Calu3 (cell line): Measurements from ENCODE around the gene FAM131C. TPM values are rescaled to one million over a fixed set of nuclear protein-coding genes. Genes with fewer than 3 reads are reported as not detected.
"Not testable (repeated sequence)": the region's sequence is repeated elsewhere in the genome, so short reads cannot be mapped to it uniquely, and the experiment has no call there.

Source experiments
- BruUV-seq: library from RNA; stranded (reverse); fragments of 400-500 nt; replicated peaks from 2 replicates; lab custom pipeline; 2021; lab: Mats Ljungman, UMichigan
- CTCF ChIA-PET: fragments of 300-600 bp; sonication (Branson Sonifier 250); formaldehyde crosslinking; loops from one replicate; lab custom pipeline; 2022; ENCODE audit warnings: antibody characterized with exemption; lab: Charles Lee
- DNase-seq: peaks from one replicate; pipeline ENCODE4 v3.0.0; 2022
- H3K27ac Mint-ChIP-seq: one replicate; pipeline ENCODE4 v1.8.0; 2022; ENCODE audit warnings: mixed read lengths; ENCODE audit not compliant: unreplicated experiment
- H3K27me3 Mint-ChIP-seq: one replicate; pipeline ENCODE4 v1.8.0; 2022; ENCODE audit warnings: mixed read lengths; ENCODE audit not compliant: unreplicated experiment
- H3K36me3 Mint-ChIP-seq: one replicate; pipeline ENCODE4 v1.8.0; 2022; ENCODE audit warnings: mild to moderate bottlenecking, moderate library complexity, mixed read lengths; ENCODE audit not compliant: insufficient read depth, unreplicated experiment
- H3K4me1 Mint-ChIP-seq: one replicate; pipeline ENCODE4 v1.8.0; 2022; ENCODE audit warnings: mild to moderate bottlenecking, low read depth, mixed read lengths; ENCODE audit not compliant: unreplicated experiment
- H3K4me3 Mint-ChIP-seq: one replicate; pipeline ENCODE4 v1.8.0; 2022; ENCODE audit warnings: mild to moderate bottlenecking, low read depth, moderate library complexity, mixed read lengths; ENCODE audit not compliant: unreplicated experiment
- H3K9me3 Mint-ChIP-seq: one replicate; pipeline ENCODE4 v1.8.0; 2022; ENCODE audit warnings: low read depth, mixed read lengths; ENCODE audit not compliant: unreplicated experiment
- intact Hi-C: fragments of 100-400 bp; cut with micrococcal nuclease; formaldehyde crosslinking; loops from one replicate; pipeline ENCODE4 v1.10.0; 2022; ENCODE audit not compliant: unreplicated experiment
- total RNA-seq: library from RNA; stranded (reverse); gene quantifications from 2 replicates; pipeline ENCODE4 v1.2.3, GENCODE V29; 2022
- TF ChIP-seq, protein P1 (sequence below): fragments of 200-600 bp; IDR thresholded peaks from one replicate; pipeline ENCODE4 v1.8.0; 2022; ENCODE audit warnings: antibody characterized with exemption; ENCODE audit not compliant: unreplicated experiment

FAM131C gene
- total RNA-seq, 1 experiment from 2014 or later = 0.94 TPM

DNA sequence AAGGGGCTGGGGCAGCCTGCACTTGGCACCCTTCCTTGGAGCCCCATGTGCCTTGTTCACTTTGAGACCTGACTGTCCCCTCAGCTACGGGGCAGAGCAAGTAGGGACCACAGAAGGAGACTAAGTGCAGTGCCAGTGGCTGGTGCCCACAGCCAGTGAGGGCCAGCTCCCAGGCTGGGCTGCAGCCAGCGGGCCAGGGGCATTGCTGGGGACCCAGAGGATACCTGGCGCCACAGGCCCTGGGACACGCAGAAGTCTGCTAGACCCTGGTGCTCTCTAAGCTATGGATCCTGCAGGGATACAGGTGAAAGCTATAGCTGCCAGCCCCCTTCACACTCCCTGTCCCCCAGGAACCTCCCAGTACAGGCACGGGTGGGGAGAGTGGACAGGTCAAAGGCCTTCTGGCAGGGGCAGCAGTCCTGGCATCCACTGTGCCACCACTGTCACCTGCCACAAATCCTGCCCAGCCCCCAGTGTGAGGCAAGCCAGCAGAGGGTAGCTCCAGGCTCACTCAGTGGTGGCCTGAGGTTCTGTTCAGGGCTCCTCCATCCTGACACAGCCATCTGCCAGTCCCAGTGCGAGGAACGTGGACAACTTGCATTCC lies 50.3 kb downstream of the FAM131C start:
- Mint-ChIP-seq H3K4me3 (no peak overlapping the region), H3K27ac (no peak overlapping the region), H3K9me3 (no peaks in the 10 kb centered on the region), H3K27me3 (peaks cover 68% of the 10 kb centered on the region), H3K36me3 (no peaks in the 10 kb centered on the region), H3K4me1 (peaks cover 8% of the 10 kb centered on the region)
- no TSS peak for BruUV-seq
- CTCF ChIA-PET = interaction anchor here (0.6 kb wide), 1 partner anchor 297 kb away, joined by 3 read pairs; no protein-coding TSS in a partner anchor
- no peak for DNase-seq
- intact Hi-C loops = no loop called here
- TF ChIP-seq, protein P1, sequence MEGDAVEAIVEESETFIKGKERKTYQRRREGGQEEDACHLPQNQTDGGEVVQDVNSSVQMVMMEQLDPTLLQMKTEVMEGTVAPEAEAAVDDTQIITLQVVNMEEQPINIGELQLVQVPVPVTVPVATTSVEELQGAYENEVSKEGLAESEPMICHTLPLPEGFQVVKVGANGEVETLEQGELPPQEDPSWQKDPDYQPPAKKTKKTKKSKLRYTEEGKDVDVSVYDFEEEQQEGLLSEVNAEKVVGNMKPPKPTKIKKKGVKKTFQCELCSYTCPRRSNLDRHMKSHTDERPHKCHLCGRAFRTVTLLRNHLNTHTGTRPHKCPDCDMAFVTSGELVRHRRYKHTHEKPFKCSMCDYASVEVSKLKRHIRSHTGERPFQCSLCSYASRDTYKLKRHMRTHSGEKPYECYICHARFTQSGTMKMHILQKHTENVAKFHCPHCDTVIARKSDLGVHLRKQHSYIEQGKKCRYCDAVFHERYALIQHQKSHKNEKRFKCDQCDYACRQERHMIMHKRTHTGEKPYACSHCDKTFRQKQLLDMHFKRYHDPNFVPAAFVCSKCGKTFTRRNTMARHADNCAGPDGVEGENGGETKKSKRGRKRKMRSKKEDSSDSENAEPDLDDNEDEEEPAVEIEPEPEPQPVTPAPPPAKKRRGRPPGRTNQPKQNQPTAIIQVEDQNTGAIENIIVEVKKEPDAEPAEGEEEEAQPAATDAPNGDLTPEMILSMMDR = no peak

DNA sequence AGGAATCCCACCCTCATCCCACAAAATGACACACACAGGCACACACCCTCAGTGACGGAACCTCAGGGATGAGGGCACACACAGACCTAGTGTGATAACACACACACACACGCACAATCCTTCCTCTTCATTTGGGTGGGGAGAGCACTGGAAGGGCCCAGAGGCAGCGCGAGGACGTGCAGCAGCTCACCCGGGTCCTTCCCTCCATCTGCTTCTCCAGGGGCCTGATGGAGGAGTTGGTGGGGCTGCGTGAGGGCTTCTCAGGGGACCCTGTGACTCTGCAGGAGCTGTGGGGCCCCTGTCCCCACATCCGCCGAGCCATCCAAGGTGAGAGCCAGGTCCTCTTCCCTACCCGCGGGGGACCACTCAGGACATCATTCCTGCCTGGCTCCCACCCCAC lies 51.1 kb downstream of the FAM131C start:
- Mint-ChIP-seq H3K36me3 (no peaks in the 10 kb centered on the region), H3K9me3 (no peaks in the 10 kb centered on the region), H3K27me3 (peaks cover 60% of the 10 kb centered on the region), H3K4me3 (no peak overlapping the region), H3K4me1 (peaks cover 8% of the 10 kb centered on the region), H3K27ac (no peak overlapping the region)
- DNase-seq = no peak
- CTCF ChIA-PET = interaction anchor here (0.6 kb wide), 1 partner anchor 297 kb away, joined by 3 read pairs; no protein-coding TSS in a partner anchor
- intact Hi-C loops = no loop called here
- BruUV-seq = no TSS peak
- TF ChIP-seq, protein P1 = no peak

DNA sequence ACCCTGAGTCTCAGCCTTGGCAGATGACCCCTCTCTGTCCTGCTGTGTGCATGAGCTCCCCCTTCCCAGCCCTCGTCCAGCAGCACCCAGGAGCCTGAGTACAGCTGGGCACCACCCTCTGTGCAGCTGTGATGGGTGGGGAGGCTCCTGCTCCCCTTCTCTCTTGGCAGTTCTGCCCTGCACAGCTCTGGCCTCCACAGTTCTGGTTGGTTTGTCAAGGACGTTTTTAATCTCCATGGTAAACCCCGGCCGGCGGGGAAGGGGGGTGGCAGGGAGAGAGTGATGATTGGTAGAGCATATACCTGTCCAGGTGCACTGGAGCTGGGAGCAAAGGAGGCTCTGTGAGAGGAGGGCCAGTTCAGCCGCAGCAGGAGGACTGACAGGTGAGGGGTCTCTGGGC lies 51.8 kb downstream of the FAM131C start, which contains the start of gene CLCNKA:
Gene CLCNKA (plus strand): TSS at position 356 of the 400 bp plus-strand sequence. CDS start 584 bp downstream, outside the sequence.
- BruUV-seq = no TSS peak
- no peak within 1 kb of the TSS for H3K4me3 Mint-ChIP-seq
- TF ChIP-seq, protein P1 = no peak
- H3K27ac Mint-ChIP-seq = no peak within 1 kb of the TSS
- H3K36me3 Mint-ChIP-seq = no peaks in the 10 kb centered on the region
- CTCF ChIA-PET = no interaction called here
- DNase-seq = no peak
- no peaks in the 10 kb centered on the region for H3K9me3 Mint-ChIP-seq
- intact Hi-C loops = no loop called here
- peaks cover 58% of the 10 kb centered on the region for H3K27me3 Mint-ChIP-seq
- peaks cover 8% of the 10 kb centered on the region for H3K4me1 Mint-ChIP-seq

DNA sequence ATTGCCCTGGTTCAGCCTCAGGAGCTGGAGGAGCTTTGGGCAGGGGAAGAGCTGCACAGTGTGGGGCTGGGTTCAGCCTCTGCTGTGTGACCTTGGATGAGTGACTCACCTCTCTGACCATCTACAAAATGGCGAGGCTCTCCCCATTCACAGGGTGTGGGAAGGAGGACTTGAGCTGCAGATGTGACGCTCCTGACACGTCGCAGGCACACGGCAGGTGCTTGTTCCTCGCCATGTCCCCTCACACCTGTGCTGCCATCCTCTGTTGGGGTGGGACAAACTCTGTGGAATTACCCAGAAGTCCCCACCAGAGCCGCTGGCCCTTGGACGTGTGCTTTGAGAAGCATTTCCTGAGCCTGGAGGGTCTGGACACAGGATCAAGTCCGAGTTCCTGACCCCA lies 52.6 kb downstream of the FAM131C start:
- H3K27me3 Mint-ChIP-seq = peaks cover 58% of the 10 kb centered on the region
- H3K4me1 Mint-ChIP-seq, H3K36me3 Mint-ChIP-seq, DNase-seq, CTCF ChIA-PET, H3K9me3 Mint-ChIP-seq, BruUV-seq, H3K4me3 Mint-ChIP-seq, H3K27ac Mint-ChIP-seq, intact Hi-C loops: not testable (repeated sequence)

DNA sequence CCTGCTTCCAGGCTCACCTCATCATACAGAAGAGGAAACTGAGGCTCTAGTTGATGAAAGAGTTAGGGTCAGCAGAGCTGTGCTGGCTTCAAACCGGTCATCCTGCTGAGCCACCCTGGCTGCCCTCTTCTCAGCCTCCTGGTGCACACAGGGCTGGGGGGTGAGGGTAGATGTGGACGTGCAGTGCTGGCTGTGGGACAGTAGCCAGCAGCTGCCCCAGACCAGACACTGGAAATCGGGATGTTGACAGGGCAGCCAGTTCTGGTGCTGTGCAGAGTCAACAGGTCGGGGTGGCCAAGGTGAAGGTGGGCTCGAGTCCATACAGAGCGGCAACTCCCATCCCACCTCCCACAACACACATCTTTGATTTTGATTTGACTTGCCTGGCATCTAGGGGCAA lies 53.1 kb downstream of the FAM131C start:
- TF ChIP-seq, protein P1 = no peak
- intact Hi-C loops = no loop called here
- H3K9me3 Mint-ChIP-seq = no peaks in the 10 kb centered on the region
- CTCF ChIA-PET = no interaction called here
- no peak overlapping the region for H3K27ac Mint-ChIP-seq
- DNase-seq = no peak
- peaks cover 57% of the 10 kb centered on the region for H3K27me3 Mint-ChIP-seq
- H3K36me3 Mint-ChIP-seq = no peaks in the 10 kb centered on the region
- peaks cover 8% of the 10 kb centered on the region for H3K4me1 Mint-ChIP-seq
- no peak overlapping the region for H3K4me3 Mint-ChIP-seq
- BruUV-seq = no TSS peak
